Osteocyte (in vitro differentiated cells): ENCODE data around the gene CAMK2N2. TPM values are rescaled to one million over a fixed set of nuclear protein-coding genes. Genes with fewer than 3 reads are reported as not detected.

Source experiments
- DNase-seq: peaks from one replicate; pipeline ENCODE4 v3.0.0; 2021; ENCODE audit warnings: mixed read lengths; ENCODE audit not compliant: unreplicated experiment; ENCODE audit errors: extremely low spot score
- H3K27ac Mint-ChIP-seq: one replicate; pipeline ENCODE4 v1.8.0; 2021; ENCODE audit warnings: mild to moderate bottlenecking, mixed read lengths; ENCODE audit not compliant: unreplicated experiment
- H3K27me3 Mint-ChIP-seq: one replicate; pipeline ENCODE4 v1.8.0; 2021; ENCODE audit warnings: mixed read lengths; ENCODE audit not compliant: unreplicated experiment
- H3K36me3 Mint-ChIP-seq: one replicate; pipeline ENCODE4 v1.8.0; 2021; ENCODE audit warnings: mixed read lengths; ENCODE audit not compliant: unreplicated experiment
- H3K4me1 Mint-ChIP-seq: one replicate; pipeline ENCODE4 v1.8.0; 2021; ENCODE audit warnings: mixed read lengths; ENCODE audit not compliant: unreplicated experiment
- H3K4me3 Mint-ChIP-seq: one replicate; pipeline ENCODE4 v1.8.0; 2021; ENCODE audit warnings: mild to moderate bottlenecking, moderate library complexity, mixed read lengths; ENCODE audit not compliant: unreplicated experiment
- H3K9me3 Mint-ChIP-seq: one replicate; pipeline ENCODE4 v1.8.0; 2021; ENCODE audit warnings: mixed read lengths; ENCODE audit not compliant: unreplicated experiment
- total RNA-seq: library from RNA; stranded (reverse); gene quantifications from 2 replicates; pipeline ENCODE4 v1.2.1, GENCODE V29; 2021
- TF ChIP-seq, protein P1 (sequence below): fragments of 200-600 bp; sonication (generic); IDR thresholded peaks from 2 replicates; pipeline ENCODE4 v1.5.0; 2021; ENCODE audit warnings: antibody characterized with exemption, mild to moderate bottlenecking, moderate library complexity

The CAMK2N2 gene
- total RNA-seq, 1 donor from 2014 or later: 2.0 TPM

DNA sequence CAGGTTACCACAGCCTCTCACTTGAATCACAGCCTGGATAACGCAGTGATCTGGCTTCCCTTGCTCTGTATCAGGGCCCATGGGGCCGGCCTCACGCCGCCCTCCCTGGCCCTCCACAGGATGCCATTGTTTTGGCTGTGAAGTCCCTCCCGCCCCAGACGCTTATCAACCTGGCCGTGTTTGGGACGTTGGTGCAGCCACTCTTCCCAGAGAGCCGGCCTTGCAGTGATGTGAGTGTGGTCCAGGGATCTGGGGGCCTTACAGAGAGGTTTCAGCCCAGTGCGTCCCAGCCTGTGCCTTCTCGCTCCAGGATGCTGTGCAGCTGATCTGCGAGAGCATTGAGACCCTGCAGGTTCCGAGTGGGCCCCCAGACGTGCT, 25.3 kb downstream of the CAMK2N2 start:
- Mint-ChIP-seq H3K4me1 (peaks cover 3% of the 10 kb centered on the region), H3K4me3 (no peak overlapping the region), H3K27ac (no peak overlapping the region), H3K9me3 (no peaks in the 10 kb centered on the region), H3K36me3 (no peaks in the 10 kb centered on the region), H3K27me3 (peaks cover 20% of the 10 kb centered on the region)
- TF ChIP-seq, protein P1, sequence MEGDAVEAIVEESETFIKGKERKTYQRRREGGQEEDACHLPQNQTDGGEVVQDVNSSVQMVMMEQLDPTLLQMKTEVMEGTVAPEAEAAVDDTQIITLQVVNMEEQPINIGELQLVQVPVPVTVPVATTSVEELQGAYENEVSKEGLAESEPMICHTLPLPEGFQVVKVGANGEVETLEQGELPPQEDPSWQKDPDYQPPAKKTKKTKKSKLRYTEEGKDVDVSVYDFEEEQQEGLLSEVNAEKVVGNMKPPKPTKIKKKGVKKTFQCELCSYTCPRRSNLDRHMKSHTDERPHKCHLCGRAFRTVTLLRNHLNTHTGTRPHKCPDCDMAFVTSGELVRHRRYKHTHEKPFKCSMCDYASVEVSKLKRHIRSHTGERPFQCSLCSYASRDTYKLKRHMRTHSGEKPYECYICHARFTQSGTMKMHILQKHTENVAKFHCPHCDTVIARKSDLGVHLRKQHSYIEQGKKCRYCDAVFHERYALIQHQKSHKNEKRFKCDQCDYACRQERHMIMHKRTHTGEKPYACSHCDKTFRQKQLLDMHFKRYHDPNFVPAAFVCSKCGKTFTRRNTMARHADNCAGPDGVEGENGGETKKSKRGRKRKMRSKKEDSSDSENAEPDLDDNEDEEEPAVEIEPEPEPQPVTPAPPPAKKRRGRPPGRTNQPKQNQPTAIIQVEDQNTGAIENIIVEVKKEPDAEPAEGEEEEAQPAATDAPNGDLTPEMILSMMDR: no peak
- no peak for DNase-seq

- Mint-ChIP-seq H3K9me3 (no peaks in the 10 kb centered on the region), H3K4me3 (no peak overlapping the region), H3K36me3 (no peaks in the 10 kb centered on the region), H3K27ac (no peak overlapping the region), H3K27me3 (peaks cover 22% of the 10 kb centered on the region), H3K4me1 (peaks cover 5% of the 10 kb centered on the region)
- TF ChIP-seq, protein P1: no peak
- no peak for DNase-seq
Observed at GRCh38 chr3:184235381-184236032, 25.8 kb downstream of the CAMK2N2 start.

- peaks cover 5% of the 10 kb centered on the region for H3K4me1 Mint-ChIP-seq
- no peak for DNase-seq
- H3K36me3 Mint-ChIP-seq: no peaks in the 10 kb centered on the region
- no peak overlapping the region for H3K4me3 Mint-ChIP-seq
- no peaks in the 10 kb centered on the region for H3K9me3 Mint-ChIP-seq
- H3K27me3 Mint-ChIP-seq: peaks cover 22% of the 10 kb centered on the region
- TF ChIP-seq, protein P1: no peak
- no peak overlapping the region for H3K27ac Mint-ChIP-seq
Observed at GRCh38 chr3:184234671-184235380, 26.5 kb downstream of the CAMK2N2 start.

- TF ChIP-seq, protein P1: no peak
- DNase-seq: no peak
- peaks cover 22% of the 10 kb centered on the region for H3K27me3 Mint-ChIP-seq
- H3K27ac Mint-ChIP-seq: no peak overlapping the region
- no peaks in the 10 kb centered on the region for H3K9me3 Mint-ChIP-seq
- H3K36me3 Mint-ChIP-seq: no peaks in the 10 kb centered on the region
- peaks cover 5% of the 10 kb centered on the region for H3K4me1 Mint-ChIP-seq
- no peak overlapping the region for H3K4me3 Mint-ChIP-seq
Observed at GRCh38 chr3:184234224-184234623, 27.1 kb downstream of the CAMK2N2 start.

- Mint-ChIP-seq H3K4me1 (peaks cover 5% of the 10 kb centered on the region), H3K4me3 (no peak overlapping the region), H3K9me3 (no peaks in the 10 kb centered on the region), H3K36me3 (no peaks in the 10 kb centered on the region), H3K27ac (no peak overlapping the region), H3K27me3 (peaks cover 28% of the 10 kb centered on the region)
- DNase-seq: no peak
- TF ChIP-seq, protein P1: no peak
Observed at GRCh38 chr3:184233127-184233843, 28.1 kb downstream of the CAMK2N2 start.
